ENCODE measurements around the gene PLXNA3. TPM values are rescaled to one million over a fixed set of nuclear protein-coding genes. Genes with fewer than 3 reads are reported as not detected.

Gene PLXNA3
- total RNA-seq, 2 donors from 2014 or later, result 52.6 to 68.8 TPM

DNA sequence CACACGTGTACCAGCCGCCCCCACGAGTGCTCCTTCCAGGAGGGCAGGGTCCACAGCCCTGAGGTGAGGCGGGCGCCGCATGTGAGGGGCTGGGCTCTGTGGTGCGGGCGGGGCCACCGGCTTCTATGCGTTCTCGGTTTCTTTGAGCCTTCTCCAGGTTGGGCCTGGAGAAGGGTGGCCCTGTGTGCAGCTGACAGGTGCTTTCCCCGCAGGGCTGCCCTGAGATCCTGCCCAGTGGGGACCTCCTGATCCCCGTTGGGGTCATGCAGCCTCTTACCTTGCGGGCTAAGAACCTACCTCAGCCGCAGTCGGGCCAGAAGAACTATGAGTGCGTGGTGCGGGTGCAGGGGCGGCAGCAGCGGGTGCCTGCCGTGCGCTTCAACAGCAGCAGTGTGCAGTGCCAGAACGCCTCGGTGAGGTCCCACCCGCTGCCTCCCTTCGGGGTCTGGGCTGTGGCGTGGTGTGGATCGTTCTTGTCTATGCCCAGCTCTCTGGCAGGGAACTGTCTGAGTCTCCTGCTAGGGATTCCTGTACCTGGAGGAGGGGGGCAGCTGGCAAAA is 6.8 kb downstream of the PLXNA3 start:
- no peaks in the 10 kb centered on the region for H3K4me1 Mint-ChIP-seq
- no peak for DNase-seq
- no peaks in the 10 kb centered on the region for H3K27me3 ChIP-seq (ENCODE audit: control insufficient read depth, insufficient read depth, low read length, poor library complexity, severe bottlenecking)
- H3K27ac Mint-ChIP-seq, result no peak overlapping the region
- no peak overlapping the region for H3K27ac ChIP-seq (ENCODE audit: low read depth, low read length)
- no peak overlapping the region for H3K4me3 Mint-ChIP-seq
- H3K27me3 Mint-ChIP-seq (ENCODE audit: insufficient read depth), result no peaks in the 10 kb centered on the region
- no peaks in the 10 kb centered on the region for H3K36me3 ChIP-seq (ENCODE audit: control insufficient read depth, insufficient read depth, low read length)
- peaks cover 8% of the 10 kb centered on the region for H3K36me3 Mint-ChIP-seq (ENCODE audit: low read depth)
- peaks cover 56% of the 10 kb centered on the region for H3K9me3 Mint-ChIP-seq
- H3K4me3 ChIP-seq (ENCODE audit: low read length), result no peak overlapping the region
- TF ChIP-seq, protein P1, sequence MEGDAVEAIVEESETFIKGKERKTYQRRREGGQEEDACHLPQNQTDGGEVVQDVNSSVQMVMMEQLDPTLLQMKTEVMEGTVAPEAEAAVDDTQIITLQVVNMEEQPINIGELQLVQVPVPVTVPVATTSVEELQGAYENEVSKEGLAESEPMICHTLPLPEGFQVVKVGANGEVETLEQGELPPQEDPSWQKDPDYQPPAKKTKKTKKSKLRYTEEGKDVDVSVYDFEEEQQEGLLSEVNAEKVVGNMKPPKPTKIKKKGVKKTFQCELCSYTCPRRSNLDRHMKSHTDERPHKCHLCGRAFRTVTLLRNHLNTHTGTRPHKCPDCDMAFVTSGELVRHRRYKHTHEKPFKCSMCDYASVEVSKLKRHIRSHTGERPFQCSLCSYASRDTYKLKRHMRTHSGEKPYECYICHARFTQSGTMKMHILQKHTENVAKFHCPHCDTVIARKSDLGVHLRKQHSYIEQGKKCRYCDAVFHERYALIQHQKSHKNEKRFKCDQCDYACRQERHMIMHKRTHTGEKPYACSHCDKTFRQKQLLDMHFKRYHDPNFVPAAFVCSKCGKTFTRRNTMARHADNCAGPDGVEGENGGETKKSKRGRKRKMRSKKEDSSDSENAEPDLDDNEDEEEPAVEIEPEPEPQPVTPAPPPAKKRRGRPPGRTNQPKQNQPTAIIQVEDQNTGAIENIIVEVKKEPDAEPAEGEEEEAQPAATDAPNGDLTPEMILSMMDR (conservative IDR thresholded peaks at IDR 0.05), result no peak
- H3K9ac ChIP-seq (ENCODE audit: extremely low read depth, low read length, poor library complexity, severe bottlenecking), result no peak overlapping the region
- H3K4me1 ChIP-seq (ENCODE audit: control insufficient read depth, insufficient read depth, low read length), result no peaks in the 10 kb centered on the region
- H3K9me3 ChIP-seq (ENCODE audit: control insufficient read depth, low read length), result no peaks in the 10 kb centered on the region
- WGBS, 2 experiments (ENCODE audit: insufficient coverage in 1 of 2, insufficient read length in 1 of 2), result 97 to 99% methylated on average over 12 to 28 of the region's 28 CpGs

DNA sequence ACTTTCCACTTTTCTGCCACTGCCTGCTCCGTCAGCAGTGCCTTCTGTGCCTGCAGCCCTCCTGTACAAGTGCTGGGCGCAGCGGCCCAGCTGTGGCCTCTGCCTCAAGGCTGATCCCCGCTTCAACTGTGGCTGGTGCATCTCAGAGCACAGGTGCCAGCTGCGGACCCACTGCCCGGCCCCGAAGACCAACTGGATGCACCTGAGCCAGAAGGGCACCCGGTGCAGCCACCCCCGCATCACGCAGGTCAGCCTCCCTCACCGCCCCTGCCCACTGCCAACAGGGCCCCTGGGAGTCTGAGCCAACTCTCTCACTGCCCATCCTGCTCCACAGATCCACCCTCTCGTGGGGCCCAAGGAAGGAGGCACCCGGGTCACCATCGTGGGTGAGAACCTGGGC is 7.5 kb downstream of the PLXNA3 start:
- Histone ChIP-seq H3K27me3 (ENCODE audit: control insufficient read depth, insufficient read depth, low read length, poor library complexity, severe bottlenecking) (no peaks in the 10 kb centered on the region), H3K4me1 (ENCODE audit: control insufficient read depth, insufficient read depth, low read length) (no peaks in the 10 kb centered on the region), H3K9ac (ENCODE audit: extremely low read depth, low read length, poor library complexity, severe bottlenecking) (no peak overlapping the region), H3K4me3 (ENCODE audit: low read length) (no peak overlapping the region), H3K27ac (ENCODE audit: low read depth, low read length) (no peak overlapping the region), H3K9me3 (ENCODE audit: control insufficient read depth, low read length) (no peaks in the 10 kb centered on the region), H3K36me3 (ENCODE audit: control insufficient read depth, insufficient read depth, low read length) (no peaks in the 10 kb centered on the region)
- TF ChIP-seq, protein P1 (conservative IDR thresholded peaks at IDR 0.05), result no peak
- Mint-ChIP-seq H3K27ac (no peak overlapping the region), H3K9me3 (peaks cover 60% of the 10 kb centered on the region), H3K4me1 (no peaks in the 10 kb centered on the region), H3K4me3 (no peak overlapping the region), H3K27me3 (ENCODE audit: insufficient read depth) (no peaks in the 10 kb centered on the region), H3K36me3 (ENCODE audit: low read depth) (peaks cover 8% of the 10 kb centered on the region)
- 83% methylated on average over 13 of the region's 14 CpGs; no CpG with 5 or more reads in 1 of the 2 experiments for WGBS, 2 experiments (ENCODE audit: insufficient coverage in 1 of 2, insufficient read length in 1 of 2)
- no peak for DNase-seq

DNA sequence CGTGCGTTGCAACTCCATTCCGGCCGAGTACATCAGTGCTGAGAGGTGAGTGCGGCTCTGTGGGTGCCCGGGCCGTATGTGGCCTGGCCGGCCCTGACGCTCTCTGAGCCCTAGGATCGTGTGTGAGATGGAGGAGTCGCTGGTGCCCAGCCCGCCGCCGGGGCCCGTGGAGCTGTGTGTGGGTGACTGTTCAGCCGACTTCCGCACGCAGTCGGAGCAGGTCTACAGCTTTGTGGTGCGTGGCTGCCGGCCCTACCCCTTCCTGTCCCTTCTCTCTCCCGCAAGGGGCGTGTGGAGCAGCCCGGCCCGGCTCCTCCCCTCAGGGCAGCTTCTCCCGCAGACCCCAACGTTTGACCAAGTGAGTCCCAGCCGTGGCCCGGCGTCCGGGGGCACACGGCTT is 8.0 kb downstream of the PLXNA3 start:
- no peak overlapping the region for H3K27ac ChIP-seq (ENCODE audit: low read depth, low read length)
- H3K27me3 Mint-ChIP-seq (ENCODE audit: insufficient read depth), result no peaks in the 10 kb centered on the region
- H3K27me3 ChIP-seq (ENCODE audit: control insufficient read depth, insufficient read depth, low read length, poor library complexity, severe bottlenecking), result no peaks in the 10 kb centered on the region
- no peaks in the 10 kb centered on the region for H3K9me3 ChIP-seq (ENCODE audit: control insufficient read depth, low read length)
- no peak overlapping the region for H3K9ac ChIP-seq (ENCODE audit: extremely low read depth, low read length, poor library complexity, severe bottlenecking)
- no peak overlapping the region for H3K4me3 ChIP-seq (ENCODE audit: low read length)
- peaks cover 10% of the 10 kb centered on the region for H3K36me3 Mint-ChIP-seq (ENCODE audit: low read depth)
- no peaks in the 10 kb centered on the region for H3K4me1 Mint-ChIP-seq
- H3K36me3 ChIP-seq (ENCODE audit: control insufficient read depth, insufficient read depth, low read length), result no peaks in the 10 kb centered on the region
- no peak overlapping the region for H3K4me3 Mint-ChIP-seq
- 95% methylated on average over 32 of the region's 32 CpGs; no CpG with 5 or more reads in 1 of the 2 experiments for WGBS, 2 experiments (ENCODE audit: insufficient coverage in 1 of 2, insufficient read length in 1 of 2)
- H3K9me3 Mint-ChIP-seq, result peaks cover 60% of the 10 kb centered on the region
- no peaks in the 10 kb centered on the region for H3K4me1 ChIP-seq (ENCODE audit: control insufficient read depth, insufficient read depth, low read length)
- no peak for DNase-seq
- TF ChIP-seq, protein P1 (conservative IDR thresholded peaks at IDR 0.05), result no peak
- no peak overlapping the region for H3K27ac Mint-ChIP-seq

All from endodermal cell (in vitro differentiated cells).